Neural cell (in vitro differentiated cells): ENCODE measurements around the gene STRA6. TPM values are rescaled to one million over a fixed set of nuclear protein-coding genes. Genes with fewer than 3 reads are reported as not detected.

Experiments used
- H2AFZ ChIP-seq: fragments of 200-600, 300-800 bp; sonication (generic), shearing (Covaris generic); 2 replicates; pipeline ENCODE4 v1.6.0; 2014; ENCODE audit warnings: low read depth, mild to moderate bottlenecking, antibody characterized with exemption, low read length, moderate library complexity
- H3F3A ChIP-seq: fragments of 200-600 bp; shearing (Covaris generic); 2 replicates; pipeline ENCODE4 v1.6.1; 2016; ENCODE audit warnings: mild to moderate bottlenecking, moderate library complexity, mixed read lengths, antibody characterized with exemption, low read length; ENCODE audit not compliant: insufficient read depth, poor library complexity, severe bottlenecking
- H3K27ac ChIP-seq: fragments of 200-600, 300-800 bp; sonication (generic), shearing (Covaris generic); 2 replicates; pipeline ENCODE4 v1.5.1; 2014; ENCODE audit warnings: mild to moderate bottlenecking, low read length, moderate library complexity
- H3K27me3 ChIP-seq: fragments of 300-800, 200-600 bp; sonication (generic), shearing (Covaris generic); 2 replicates; pipeline ENCODE4 v1.6.0; 2014; ENCODE audit warnings: mild to moderate bottlenecking, low read depth, low read length, moderate library complexity; ENCODE audit not compliant: insufficient read depth
- H3K36me3 ChIP-seq: fragments of 300-800, 200-600 bp; sonication (generic), shearing (Covaris generic); 2 replicates; pipeline ENCODE4 v1.5.1; 2014; ENCODE audit warnings: mild to moderate bottlenecking, antibody characterized with exemption, low read length, moderate library complexity; ENCODE audit not compliant: insufficient read depth
- H3K4me2 ChIP-seq: fragments of 300-800, 200-600 bp; sonication (generic), shearing (Covaris generic); 2 replicates; pipeline ENCODE4 v1.6.0; 2014; ENCODE audit warnings: mild to moderate bottlenecking, low read length
- H3K4me3 ChIP-seq: fragments of 300-800, 200-600 bp; sonication (generic), shearing (Covaris generic); 2 replicates; pipeline ENCODE4 v1.5.1; 2014; ENCODE audit warnings: mild to moderate bottlenecking, low read length, moderate library complexity
- H3K79me2 ChIP-seq: fragments of 200-600 bp; shearing (Covaris generic); replicated peaks from 2 replicates; pipeline ENCODE4 v1.6.0; 2014; ENCODE audit warnings: mild to moderate bottlenecking, low read length, moderate library complexity; ENCODE audit not compliant: insufficient read depth
- H3K9ac ChIP-seq: fragments of 300-800, 200-600 bp; sonication (generic), shearing (Covaris generic); 2 replicates; pipeline ENCODE4 v1.6.1; 2016; ENCODE audit warnings: mild to moderate bottlenecking, low read length, mixed read lengths
- H3K9me2 ChIP-seq: fragments of 200-600 bp; shearing (Covaris generic); 2 replicates; pipeline ENCODE4 v1.6.1; 2016; ENCODE audit warnings: mild to moderate bottlenecking, low read length, mixed read lengths; ENCODE audit not compliant: insufficient read depth
- H3K9me3 ChIP-seq: fragments of 200-600, 300-800 bp; sonication (generic), shearing (Covaris generic); 2 replicates; pipeline ENCODE4 v1.6.1; 2016; ENCODE audit warnings: mild to moderate bottlenecking, mixed run types, low read length, moderate library complexity, mixed read lengths
- H4K20me1 ChIP-seq: fragments of 200-600 bp; shearing (Covaris generic); 2 replicates; pipeline ENCODE4 v1.6.1; 2016; ENCODE audit warnings: mild to moderate bottlenecking, mixed run types; ENCODE audit not compliant: insufficient read depth
- EP300 ChIP-seq: fragments of 450-650 bp; conservative IDR thresholded peaks from 2 replicates; pipeline ENCODE4 v1.6.1; 2014; ENCODE audit warnings: antibody characterized with exemption, mild to moderate bottlenecking, moderate library complexity; ENCODE audit not compliant: poor library complexity, severe bottlenecking
- EZH2 ChIP-seq: fragments of 200-600, 300-800 bp; shearing (Covaris generic), sonication (generic); IDR thresholded peaks from 2 replicates; pipeline ENCODE4 v1.6.1; 2014; ENCODE audit warnings: antibody characterized with exemption, low read length, borderline replicate concordance, mild to moderate bottlenecking; ENCODE audit not compliant: insufficient read depth, poor library complexity, severe bottlenecking
- MXI1 ChIP-seq: fragments of 450-650 bp; conservative IDR thresholded peaks from 2 replicates; pipeline ENCODE4 v1.6.1; 2014; ENCODE audit warnings: antibody characterized with exemption, mild to moderate bottlenecking; ENCODE audit not compliant: poor library complexity, severe bottlenecking
- POLR2AphosphoS5 ChIP-seq: IDR thresholded peaks from 2 replicates; pipeline ENCODE4 v1.6.1; 2012
- RAD21 ChIP-seq: fragments of 450-650 bp; conservative IDR thresholded peaks from 2 replicates; pipeline ENCODE4 v1.6.1; 2014; ENCODE audit warnings: antibody characterized with exemption, mild to moderate bottlenecking, moderate library complexity
- SMC3 ChIP-seq: fragments of 450-650 bp; conservative IDR thresholded peaks from 2 replicates; pipeline ENCODE4 v1.6.1; 2014; ENCODE audit warnings: antibody characterized with exemption, mild to moderate bottlenecking, moderate library complexity; ENCODE audit not compliant: poor library complexity
- TAF1 ChIP-seq: IDR thresholded peaks from 2 replicates; pipeline ENCODE4 v1.6.1; 2012; ENCODE audit warnings: low read depth
- polyA plus RNA-seq: library from polyadenylated mRNA; depleted of rRNA; stranded (reverse); fragments of >200 nt; gene quantifications from 2 replicates; pipeline ENCODE4 v1.2.3, GENCODE V29; 2014
- TF ChIP-seq, protein P1 (sequence below): fragments of 450-650 bp; IDR thresholded peaks from 2 replicates; pipeline ENCODE4 v1.5.1; 2014; ENCODE audit warnings: antibody characterized with exemption, mild to moderate bottlenecking, moderate library complexity; ENCODE audit not compliant: poor library complexity, severe bottlenecking
- TF ChIP-seq, protein P2 (sequence below): IDR thresholded peaks from 2 replicates; pipeline ENCODE4 v1.6.1; 2012; ENCODE audit warnings: borderline replicate concordance

The STRA6 gene
- polyA plus RNA-seq, 1 donor from 2014 or later: 4.4 TPM

DNA sequence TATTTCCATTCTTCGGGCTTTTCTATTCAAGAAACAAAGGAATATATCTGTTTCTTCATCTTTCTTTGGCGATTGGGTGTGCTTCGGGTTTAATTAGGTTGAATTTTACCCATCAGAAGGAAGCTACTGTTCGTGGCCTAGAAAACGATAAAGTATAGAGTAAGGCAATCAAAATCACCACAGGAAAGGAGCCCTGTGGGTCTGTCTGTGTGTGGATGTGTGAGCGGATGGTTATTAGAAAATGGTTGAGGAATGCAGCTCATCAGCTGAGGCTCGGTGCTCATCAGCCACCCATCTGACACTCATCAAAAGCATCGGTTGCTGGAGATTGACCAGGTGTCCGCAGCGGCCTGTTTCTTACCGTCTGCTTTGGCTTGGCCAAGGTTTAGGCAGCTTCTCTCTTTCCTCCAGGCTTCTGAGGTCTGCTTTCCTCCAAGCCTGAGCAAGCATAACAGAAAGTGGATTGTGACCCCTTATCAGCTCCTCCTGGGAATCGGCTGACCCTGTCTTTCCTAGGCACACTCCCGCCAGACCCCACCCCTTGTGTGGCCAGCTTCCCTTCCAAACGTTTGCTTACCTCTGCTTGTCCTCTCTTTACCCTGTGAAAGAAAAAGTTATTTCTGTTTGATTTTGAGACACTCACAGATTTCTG, 46.7 kb downstream of the STRA6 start:
- Histone ChIP-seq H3K79me2 (no peaks in the 10 kb centered on the region), H2AFZ (no peak overlapping the region), H3K36me3 (no peaks in the 10 kb centered on the region), H3K9me3 (no peaks in the 10 kb centered on the region), H3K27me3 (no peaks in the 10 kb centered on the region), H3K27ac (peak overlapping the region; percentile 99), H3K9me2 (no peaks in the 10 kb centered on the region), H3F3A (peaks cover 15% of the 10 kb centered on the region), H3K4me3 (peak overlapping the region; percentile 34), H3K4me2 (peak overlapping the region; percentile 1), H3K9ac (peak overlapping the region; percentile 65), H4K20me1 (no peaks in the 10 kb centered on the region)
- TF ChIP-seq POLR2AphosphoS5 (no peak), TAF1 (no peak), EZH2 (no peak), RAD21 (no peak), SMC3 (no peak), MXI1 (no peak), EP300 (no peak)
- TF ChIP-seq, protein P1, sequence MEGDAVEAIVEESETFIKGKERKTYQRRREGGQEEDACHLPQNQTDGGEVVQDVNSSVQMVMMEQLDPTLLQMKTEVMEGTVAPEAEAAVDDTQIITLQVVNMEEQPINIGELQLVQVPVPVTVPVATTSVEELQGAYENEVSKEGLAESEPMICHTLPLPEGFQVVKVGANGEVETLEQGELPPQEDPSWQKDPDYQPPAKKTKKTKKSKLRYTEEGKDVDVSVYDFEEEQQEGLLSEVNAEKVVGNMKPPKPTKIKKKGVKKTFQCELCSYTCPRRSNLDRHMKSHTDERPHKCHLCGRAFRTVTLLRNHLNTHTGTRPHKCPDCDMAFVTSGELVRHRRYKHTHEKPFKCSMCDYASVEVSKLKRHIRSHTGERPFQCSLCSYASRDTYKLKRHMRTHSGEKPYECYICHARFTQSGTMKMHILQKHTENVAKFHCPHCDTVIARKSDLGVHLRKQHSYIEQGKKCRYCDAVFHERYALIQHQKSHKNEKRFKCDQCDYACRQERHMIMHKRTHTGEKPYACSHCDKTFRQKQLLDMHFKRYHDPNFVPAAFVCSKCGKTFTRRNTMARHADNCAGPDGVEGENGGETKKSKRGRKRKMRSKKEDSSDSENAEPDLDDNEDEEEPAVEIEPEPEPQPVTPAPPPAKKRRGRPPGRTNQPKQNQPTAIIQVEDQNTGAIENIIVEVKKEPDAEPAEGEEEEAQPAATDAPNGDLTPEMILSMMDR: no peak
- TF ChIP-seq, protein P2, sequence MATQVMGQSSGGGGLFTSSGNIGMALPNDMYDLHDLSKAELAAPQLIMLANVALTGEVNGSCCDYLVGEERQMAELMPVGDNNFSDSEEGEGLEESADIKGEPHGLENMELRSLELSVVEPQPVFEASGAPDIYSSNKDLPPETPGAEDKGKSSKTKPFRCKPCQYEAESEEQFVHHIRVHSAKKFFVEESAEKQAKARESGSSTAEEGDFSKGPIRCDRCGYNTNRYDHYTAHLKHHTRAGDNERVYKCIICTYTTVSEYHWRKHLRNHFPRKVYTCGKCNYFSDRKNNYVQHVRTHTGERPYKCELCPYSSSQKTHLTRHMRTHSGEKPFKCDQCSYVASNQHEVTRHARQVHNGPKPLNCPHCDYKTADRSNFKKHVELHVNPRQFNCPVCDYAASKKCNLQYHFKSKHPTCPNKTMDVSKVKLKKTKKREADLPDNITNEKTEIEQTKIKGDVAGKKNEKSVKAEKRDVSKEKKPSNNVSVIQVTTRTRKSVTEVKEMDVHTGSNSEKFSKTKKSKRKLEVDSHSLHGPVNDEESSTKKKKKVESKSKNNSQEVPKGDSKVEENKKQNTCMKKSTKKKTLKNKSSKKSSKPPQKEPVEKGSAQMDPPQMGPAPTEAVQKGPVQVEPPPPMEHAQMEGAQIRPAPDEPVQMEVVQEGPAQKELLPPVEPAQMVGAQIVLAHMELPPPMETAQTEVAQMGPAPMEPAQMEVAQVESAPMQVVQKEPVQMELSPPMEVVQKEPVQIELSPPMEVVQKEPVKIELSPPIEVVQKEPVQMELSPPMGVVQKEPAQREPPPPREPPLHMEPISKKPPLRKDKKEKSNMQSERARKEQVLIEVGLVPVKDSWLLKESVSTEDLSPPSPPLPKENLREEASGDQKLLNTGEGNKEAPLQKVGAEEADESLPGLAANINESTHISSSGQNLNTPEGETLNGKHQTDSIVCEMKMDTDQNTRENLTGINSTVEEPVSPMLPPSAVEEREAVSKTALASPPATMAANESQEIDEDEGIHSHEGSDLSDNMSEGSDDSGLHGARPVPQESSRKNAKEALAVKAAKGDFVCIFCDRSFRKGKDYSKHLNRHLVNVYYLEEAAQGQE: no peak

DNA sequence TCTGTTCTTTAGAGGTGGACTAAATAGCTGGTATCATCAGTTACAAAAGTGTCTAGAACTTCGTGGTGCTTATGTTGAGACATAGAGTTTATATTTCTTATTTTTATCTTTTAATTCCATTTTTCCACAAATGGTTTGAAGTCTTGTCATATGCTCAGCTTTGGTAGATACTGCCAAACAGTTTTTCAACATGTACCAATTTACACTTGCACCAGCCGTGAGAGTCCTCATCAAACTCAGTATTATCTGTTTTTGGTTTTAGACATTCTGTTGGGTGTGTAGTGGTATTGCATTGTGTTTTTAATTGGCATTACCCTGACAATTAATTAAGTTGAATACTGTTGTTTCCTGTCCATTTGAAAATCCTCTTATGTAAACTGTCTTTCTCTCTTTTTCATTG, 55.5 kb downstream of the STRA6 start:
- no peaks in the 10 kb centered on the region for H3K9me3 ChIP-seq
- TF ChIP-seq RAD21 (no peak), TAF1 (no peak), MXI1 (no peak), POLR2AphosphoS5 (no peak), SMC3 (no peak), EP300 (no peak), EZH2 (no peak)
- TF ChIP-seq, protein P1: no peak
- TF ChIP-seq, protein P2: no peak

More for the DNA sequence above, 55.5 kb downstream of the STRA6 start:
- Histone ChIP-seq H3K9ac (no peak overlapping the region), H3K79me2 (no peaks in the 10 kb centered on the region), H3K27ac (no peak overlapping the region), H3K36me3 (no peaks in the 10 kb centered on the region), H3F3A (no peaks in the 10 kb centered on the region), H3K4me3 (no peak overlapping the region), H4K20me1 (no peaks in the 10 kb centered on the region), H2AFZ (no peak overlapping the region), H3K9me2 (no peaks in the 10 kb centered on the region), H3K4me2 (no peak overlapping the region), H3K27me3 (no peaks in the 10 kb centered on the region)
